ENCODE measurements around the gene DEXI. TPM values are rescaled to one million over a fixed set of nuclear protein-coding genes. Genes with fewer than 3 reads are reported as not detected.

DEXI gene
- 41.6 TPM for total RNA-seq
- long read RNA-seq, full-length matches to known transcripts = 19 of 21 reads
- long read RNA-seq, partial matches to known transcripts = 0 of 21 reads
- long read RNA-seq, other reads (novel, unspliced or antisense) = 2 of 21 reads

GRCh38 chr16:10942352-10943063 is at the start of gene DEXI:
Gene DEXI (minus strand): TSS chr16:10942468. CDS start chr16:10942005, 463 bp downstream.
- peak; percentile 99 for DNase-seq (ENCODE audit: low spot score)

GRCh38 chr16:10990378-10990777 is 48.1 kb upstream of the DEXI start:
- no peak for DNase-seq (ENCODE audit: low spot score)

DNA sequence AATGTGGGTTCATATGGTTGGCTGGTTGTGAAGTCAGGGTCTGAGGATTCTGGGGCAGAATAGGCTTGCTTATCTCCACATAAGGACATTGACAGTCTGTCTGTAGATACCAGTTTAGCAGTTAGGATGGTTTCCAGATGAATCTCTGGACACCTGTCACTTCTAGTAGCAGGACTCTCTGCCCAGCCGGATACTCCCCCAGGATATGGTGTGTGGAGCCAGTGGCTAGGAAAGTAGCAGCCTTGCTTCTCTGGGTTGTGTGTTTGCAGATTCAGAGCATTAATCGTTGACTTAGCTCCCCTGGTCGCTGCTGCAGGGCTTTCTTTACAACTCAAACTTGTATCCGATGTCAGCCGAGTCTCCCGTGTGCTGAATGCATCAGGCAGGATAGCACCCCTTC is 47.3 kb upstream of the DEXI start:
- no peak for DNase-seq (ENCODE audit: low spot score)

- DNase-seq (ENCODE audit: low spot score) = no peak
These were observed 46.6 kb upstream of the DEXI start for GRCh38 chr16:10988879-10989278.

DNA sequence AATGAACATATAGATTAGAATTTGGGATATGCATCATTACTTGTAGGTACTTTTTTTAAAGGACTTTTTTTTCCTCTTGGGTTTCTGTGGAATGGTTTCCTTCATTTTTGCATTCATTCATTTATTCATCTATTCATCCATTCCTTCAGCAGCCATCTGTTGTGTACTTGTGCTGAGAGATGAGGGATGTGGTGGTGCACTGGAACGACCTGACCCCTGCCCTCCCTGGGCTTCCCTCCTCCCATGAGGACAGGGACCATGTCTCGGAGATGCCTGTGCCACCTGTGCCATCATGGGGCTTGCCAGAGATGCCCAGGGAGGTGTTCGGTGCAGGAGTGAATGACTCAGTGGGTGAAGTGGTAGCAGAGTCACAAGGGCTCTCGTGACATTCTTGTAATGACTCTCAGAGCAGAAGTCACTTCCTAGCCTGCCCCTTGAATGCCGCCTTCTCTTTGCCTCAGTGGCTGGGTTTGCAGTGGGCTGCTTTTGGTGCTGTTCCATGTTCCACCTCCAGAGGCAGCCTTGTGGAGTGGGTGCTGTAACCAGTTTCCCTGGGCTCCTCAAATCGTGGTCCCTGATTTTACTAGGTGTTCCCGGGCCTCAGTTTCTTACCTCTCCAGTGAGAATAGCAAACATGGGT is 46.0 kb upstream of the DEXI start:
- no peak for DNase-seq (ENCODE audit: low spot score)

- no peak for DNase-seq (ENCODE audit: low spot score)
These were observed 45.3 kb upstream of the DEXI start for GRCh38 chr16:10987361-10988163.

GRCh38 chr16:10984509-10984908 is 42.2 kb upstream of the DEXI start:
- DNase-seq (ENCODE audit: low spot score) = no peak

GRCh38 chr16:10983159-10983558 is 40.9 kb upstream of the DEXI start:
- DNase-seq (ENCODE audit: low spot score) = no peak

DNA sequence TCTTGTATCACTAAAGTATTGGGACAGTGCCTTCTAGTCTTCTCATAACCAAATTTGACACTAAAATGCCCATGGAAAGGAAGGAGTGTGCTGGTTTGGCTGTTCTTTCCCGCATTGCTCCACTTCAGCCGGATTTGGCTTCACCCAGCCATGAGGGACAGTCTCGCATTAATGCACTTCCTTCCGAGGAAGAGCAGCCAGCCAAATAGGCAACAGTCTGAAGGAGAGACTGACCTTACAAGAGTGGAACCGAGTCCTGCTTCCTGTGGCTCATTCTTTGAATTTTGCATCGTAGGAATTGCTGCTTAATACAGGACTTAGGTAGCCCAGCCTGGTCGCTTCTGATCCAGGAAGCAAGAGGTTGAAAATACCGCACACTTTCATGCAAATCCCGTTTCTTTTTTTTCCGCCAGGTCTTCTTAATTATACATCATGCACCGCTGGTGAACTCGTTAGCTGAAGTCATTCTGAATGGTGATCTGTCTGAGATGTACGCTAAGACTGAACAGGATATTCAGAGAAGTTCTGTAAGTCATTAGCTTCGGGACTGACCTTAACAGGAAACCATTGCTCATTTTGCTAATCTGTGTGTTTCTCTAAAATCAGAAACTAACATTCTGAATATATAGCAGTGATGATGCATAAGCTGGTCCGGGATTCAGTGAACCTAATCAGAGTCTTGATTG is 40.3 kb upstream of the DEXI start:
- no peak for DNase-seq (ENCODE audit: low spot score)

DNA sequence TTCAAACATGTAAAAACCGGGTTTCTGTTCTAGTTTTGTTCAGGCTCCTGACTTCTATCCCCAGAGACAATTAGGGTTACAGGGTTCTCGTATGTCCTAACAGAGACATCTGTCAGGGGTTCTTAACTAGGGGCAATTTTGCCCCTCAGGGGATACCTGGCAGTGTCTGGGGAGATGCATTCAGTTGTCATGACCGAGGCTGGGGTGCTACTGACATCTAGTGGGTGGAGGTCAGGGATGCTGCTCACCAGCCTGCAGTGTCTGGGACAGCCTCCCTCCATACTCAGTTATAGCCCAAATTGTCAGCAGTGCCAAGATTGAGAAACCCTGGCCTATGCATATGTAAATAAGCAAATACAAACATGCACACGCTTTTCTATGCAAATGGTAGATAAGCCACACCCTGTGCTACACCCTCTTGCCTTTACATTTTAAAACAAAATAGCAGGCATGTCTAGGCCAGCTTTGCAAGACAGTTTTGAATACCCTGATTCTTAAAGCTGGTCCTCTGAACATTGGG is 39.5 kb upstream of the DEXI start:
- no peak for DNase-seq (ENCODE audit: low spot score)

DNA sequence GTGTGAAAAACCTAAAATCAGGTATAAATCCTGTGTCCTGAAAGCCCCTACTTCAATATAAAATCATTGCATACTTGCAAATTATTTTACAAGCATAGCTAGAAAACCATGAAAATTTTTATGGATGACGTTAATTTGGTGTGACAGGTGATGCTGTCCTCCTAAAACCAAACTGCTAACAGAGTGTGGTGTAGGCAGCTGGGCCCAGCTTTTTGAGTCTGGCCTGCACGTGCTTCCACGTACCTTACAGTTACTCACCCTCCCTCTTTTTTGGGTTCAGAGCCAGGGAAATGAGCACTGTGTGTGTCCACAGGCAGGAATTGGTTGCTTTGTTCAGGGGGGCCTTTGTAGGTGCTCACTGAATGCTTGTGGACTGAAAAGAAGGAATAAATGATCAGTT is 38.5 kb upstream of the DEXI start:
- DNase-seq (ENCODE audit: low spot score) = no peak

DNA sequence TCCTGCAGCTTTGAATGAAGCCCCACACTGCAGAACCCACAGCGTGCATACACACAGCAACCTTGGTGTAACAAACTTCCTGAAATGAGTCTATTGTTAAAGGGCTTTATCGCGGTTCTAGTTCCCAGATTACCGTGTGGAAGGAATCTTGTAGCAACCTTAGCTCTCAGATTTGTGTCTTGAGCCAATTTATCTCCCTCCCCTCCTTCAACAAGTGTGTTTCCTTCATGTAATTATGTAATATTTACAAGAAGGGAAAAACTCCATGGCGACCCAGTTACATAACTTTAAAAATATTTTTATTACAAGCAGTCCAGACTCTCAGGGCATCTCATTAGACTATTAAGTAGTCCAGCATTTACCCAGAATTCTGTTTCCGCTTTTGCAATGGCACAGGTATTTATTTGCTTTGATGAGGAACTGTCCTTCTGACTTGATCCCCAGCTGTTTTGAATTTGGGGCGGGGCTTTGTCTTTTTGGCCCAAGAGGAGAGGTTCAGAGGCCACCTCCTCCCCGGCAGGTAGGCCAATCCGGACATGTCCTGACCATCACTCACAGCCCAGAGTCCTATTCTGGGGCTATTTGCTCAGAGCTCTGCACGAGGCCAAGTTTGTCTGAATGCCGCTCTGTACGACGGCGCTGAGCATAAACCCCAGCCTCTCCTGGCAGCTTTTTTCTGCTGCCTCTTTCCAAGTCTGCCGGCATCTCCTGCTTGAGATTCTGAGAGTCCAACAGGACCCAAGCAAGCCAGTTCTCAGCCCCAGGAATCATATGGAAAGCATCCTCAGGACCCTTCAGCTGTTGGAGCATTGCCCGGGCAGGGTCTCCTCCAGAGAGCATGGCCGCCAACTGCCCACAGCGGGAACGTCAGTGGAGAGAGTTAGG is 37.7 kb upstream of the DEXI start:
- DNase-seq (ENCODE audit: low spot score) = no peak

- no peak for DNase-seq (ENCODE audit: low spot score)
These were observed 36.7 kb upstream of the DEXI start for GRCh38 chr16:10978871-10979446.

GRCh38 chr16:10978124-10978523 is 35.9 kb upstream of the DEXI start:
- no peak for DNase-seq (ENCODE audit: low spot score)

- no peak for DNase-seq (ENCODE audit: low spot score)
These were observed 34.4 kb upstream of the DEXI start for GRCh38 chr16:10976634-10977033.

GRCh38 chr16:10972819-10973464 is 30.7 kb upstream of the DEXI start:
- no peak for DNase-seq (ENCODE audit: low spot score)

DNA sequence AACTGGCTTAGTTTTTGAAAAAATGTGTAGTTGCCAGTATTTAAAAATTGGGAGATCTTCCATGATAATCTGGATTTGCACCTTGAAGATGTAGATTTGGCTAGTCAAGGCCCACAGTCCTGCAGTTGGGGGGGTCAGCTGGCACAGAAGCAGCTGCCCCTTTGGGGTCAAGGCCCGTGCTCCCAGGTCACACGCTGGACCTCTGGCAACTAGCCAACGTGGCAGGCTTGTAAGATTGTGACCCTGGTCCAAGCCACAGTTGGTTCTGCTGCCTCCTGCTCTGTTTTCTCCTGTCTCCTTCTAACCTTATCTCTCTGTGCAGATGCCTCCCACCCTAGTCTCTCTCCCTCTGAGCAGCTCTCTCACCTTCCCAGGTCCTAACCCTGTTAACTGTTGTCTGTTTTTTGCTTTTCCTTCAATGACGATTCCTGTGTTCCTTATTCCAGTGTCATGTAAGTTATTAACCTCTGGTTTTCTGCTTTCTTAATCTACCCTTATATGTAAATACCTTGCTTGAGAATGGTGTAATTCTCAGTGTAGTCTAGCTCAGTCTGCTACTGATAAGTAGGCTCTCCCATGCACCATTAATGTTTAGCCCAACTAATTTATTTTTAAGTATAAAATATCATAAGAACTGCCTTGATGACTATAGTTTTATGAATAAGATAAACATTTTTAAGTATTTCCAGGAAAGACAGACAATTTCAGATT is 30.0 kb upstream of the DEXI start:
- DNase-seq (ENCODE audit: low spot score) = no peak

GRCh38 chr16:10971560-10971961 is 29.3 kb upstream of the DEXI start:
- no peak for DNase-seq (ENCODE audit: low spot score)

GRCh38 chr16:10970065-10970464 is 27.8 kb upstream of the DEXI start:
- DNase-seq (ENCODE audit: low spot score) = no peak

Measured in mesenteric fat pad (tissue), 1 donor.